Activated naive CD8-positive, alpha-beta T cell treated with anti-CD3 and anti-CD28 coated beads, Interleukin-2, amount 50 U/mL, for 16 hours (primary cell): ENCODE measurements around the gene WDR37.
A peak's percentile ranks its signal among the peaks of the same experiment; 100 is the strongest.
"Not testable (repeated sequence)": the region's sequence is repeated elsewhere in the genome, so short reads cannot be mapped to it uniquely, and the experiment has no call there.

ENCODE experiments used
- DNase-seq: peaks from one replicate; pipeline ENCODE4 v3.0.0-alpha.2; 2020; ENCODE audit warnings: low read depth, low spot score

WDR37 gene

GRCh38 chr10:1056326-1057105 lies at the start of gene WDR37:
Gene WDR37, plus strand, starts transcription at chr10:1056385. Its CDS starts 15,771 bp downstream, at chr10:1072156.
- DNase-seq = peak; percentile 82

- DNase-seq = no peak
These were observed 49.6 kb upstream of the WDR37 start for GRCh38 chr10:1006573-1006972.

GRCh38 chr10:1007583-1007982 lies 48.6 kb upstream of the WDR37 start:
- DNase-seq = no peak

- DNase-seq = no peak
These were observed 47.1 kb upstream of the WDR37 start for GRCh38 chr10:1009071-1009494.

- not testable (repeated sequence) for DNase-seq
These were observed 46.2 kb upstream of the WDR37 start for GRCh38 chr10:1009947-1010346.

- no peak for DNase-seq
These were observed 45.5 kb upstream of the WDR37 start for GRCh38 chr10:1010703-1011102.

GRCh38 chr10:1011696-1012095 lies 44.5 kb upstream of the WDR37 start:
- no peak for DNase-seq

GRCh38 chr10:1015688-1016087 lies 40.5 kb upstream of the WDR37 start:
- DNase-seq = no peak

- DNase-seq = no peak
These were observed 36.8 kb upstream of the WDR37 start for GRCh38 chr10:1019362-1019761.

- DNase-seq = no peak
These were observed 35.7 kb upstream of the WDR37 start for GRCh38 chr10:1020460-1020859.

GRCh38 chr10:1020958-1021357 lies 35.2 kb upstream of the WDR37 start:
- DNase-seq = no peak

GRCh38 chr10:1022413-1022812 lies 33.8 kb upstream of the WDR37 start:
- DNase-seq = no peak

- no peak for DNase-seq
These were observed 32.1 kb upstream of the WDR37 start for GRCh38 chr10:1024103-1024502.

GRCh38 chr10:1025683-1026082 lies 30.5 kb upstream of the WDR37 start, which contains the start of gene IDI2:
Gene IDI2, minus strand, starts transcription at chr10:1025859. Its CDS starts 1,136 bp downstream, at chr10:1024723.
- DNase-seq = no peak

- no peak for DNase-seq
These were observed 29.6 kb upstream of the WDR37 start for GRCh38 chr10:1026578-1026977.

GRCh38 chr10:1029838-1030237 lies 26.3 kb upstream of the WDR37 start:
- DNase-seq = no peak

- no peak for DNase-seq
These were observed 22.6 kb upstream of the WDR37 start for GRCh38 chr10:1033601-1034000.

GRCh38 chr10:1034758-1035157 lies 21.4 kb upstream of the WDR37 start:
- DNase-seq = no peak

GRCh38 chr10:1035201-1035600 lies 21.0 kb upstream of the WDR37 start:
- no peak for DNase-seq

- no peak for DNase-seq
These were observed 19.8 kb upstream of the WDR37 start for GRCh38 chr10:1036341-1036791.

GRCh38 chr10:1037098-1037497 lies 19.1 kb upstream of the WDR37 start:
- no peak for DNase-seq

GRCh38 chr10:1038769-1039168 lies 17.4 kb upstream of the WDR37 start:
- DNase-seq = not testable (repeated sequence)

GRCh38 chr10:1040133-1040532 lies 16.1 kb upstream of the WDR37 start:
- DNase-seq = no peak
